ENCODE results near the gene UVRAG.

The UVRAG gene

DNA sequence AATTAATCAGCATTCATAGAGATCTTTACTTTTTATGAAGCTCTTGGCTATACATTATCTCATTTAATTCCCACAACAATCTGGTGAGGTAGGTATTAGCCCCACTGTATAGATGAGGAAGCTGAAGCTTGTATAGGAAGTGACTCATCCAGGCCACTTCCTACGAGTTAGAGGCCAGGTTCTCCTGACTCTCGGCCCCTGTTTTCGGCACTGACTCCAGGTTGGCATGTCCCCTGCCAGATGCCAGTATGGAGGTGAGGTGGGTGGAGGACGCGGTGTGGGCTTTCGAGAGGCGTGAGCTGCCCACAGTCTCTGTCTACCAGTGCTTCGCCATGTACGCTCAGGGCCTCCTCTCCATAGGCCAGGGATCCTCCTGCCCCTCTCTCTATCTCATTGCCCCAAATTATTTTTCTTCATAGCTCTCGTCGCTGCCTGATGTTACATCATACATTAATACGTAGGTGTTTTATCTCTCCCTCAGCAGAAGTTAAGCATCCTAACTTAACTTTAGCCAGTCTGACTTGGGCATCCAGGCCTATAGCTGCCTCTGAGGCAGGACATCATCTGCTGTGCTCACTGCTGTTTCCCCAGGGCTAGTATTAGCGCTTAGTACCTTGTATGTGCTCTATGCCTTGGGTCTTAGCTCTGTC is 37.4 kb upstream of the UVRAG start:
- in situ Hi-C loops (cut with MboI; ENCODE audit: low sequenced_read_pairs, unreplicated experiment): no loop called here
- DNase-seq (ENCODE audit: low spot score): no peak
- TF ChIP-seq, protein P1, sequence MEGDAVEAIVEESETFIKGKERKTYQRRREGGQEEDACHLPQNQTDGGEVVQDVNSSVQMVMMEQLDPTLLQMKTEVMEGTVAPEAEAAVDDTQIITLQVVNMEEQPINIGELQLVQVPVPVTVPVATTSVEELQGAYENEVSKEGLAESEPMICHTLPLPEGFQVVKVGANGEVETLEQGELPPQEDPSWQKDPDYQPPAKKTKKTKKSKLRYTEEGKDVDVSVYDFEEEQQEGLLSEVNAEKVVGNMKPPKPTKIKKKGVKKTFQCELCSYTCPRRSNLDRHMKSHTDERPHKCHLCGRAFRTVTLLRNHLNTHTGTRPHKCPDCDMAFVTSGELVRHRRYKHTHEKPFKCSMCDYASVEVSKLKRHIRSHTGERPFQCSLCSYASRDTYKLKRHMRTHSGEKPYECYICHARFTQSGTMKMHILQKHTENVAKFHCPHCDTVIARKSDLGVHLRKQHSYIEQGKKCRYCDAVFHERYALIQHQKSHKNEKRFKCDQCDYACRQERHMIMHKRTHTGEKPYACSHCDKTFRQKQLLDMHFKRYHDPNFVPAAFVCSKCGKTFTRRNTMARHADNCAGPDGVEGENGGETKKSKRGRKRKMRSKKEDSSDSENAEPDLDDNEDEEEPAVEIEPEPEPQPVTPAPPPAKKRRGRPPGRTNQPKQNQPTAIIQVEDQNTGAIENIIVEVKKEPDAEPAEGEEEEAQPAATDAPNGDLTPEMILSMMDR (IDR thresholded peaks at IDR 0.05; ENCODE audit: borderline replicate concordance, control extremely low read depth, extremely low read depth, insufficient read depth, missing control alignments): no peak

DNA sequence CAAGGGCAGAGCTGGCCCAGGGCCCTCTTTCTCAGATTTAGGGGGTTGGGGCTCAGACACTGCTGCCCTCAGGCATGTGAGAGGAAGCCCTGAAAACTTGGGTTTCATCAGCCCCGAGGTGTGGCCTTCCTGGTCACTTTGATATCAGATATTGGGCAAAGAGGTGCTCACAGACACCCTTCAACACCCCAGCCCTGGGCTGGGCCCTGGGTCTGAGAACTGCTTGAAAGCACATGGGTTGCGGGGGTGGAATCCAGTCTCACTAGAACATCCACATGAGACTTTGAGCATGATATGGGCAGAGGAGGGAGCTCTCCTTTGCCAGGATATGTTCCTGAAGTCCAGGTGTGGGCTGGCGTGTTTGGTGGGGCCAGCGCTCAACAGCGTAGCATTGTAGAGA is 36.0 kb upstream of the UVRAG start:
- no peak for DNase-seq (ENCODE audit: low spot score)
- TF ChIP-seq, protein P1 (IDR thresholded peaks at IDR 0.05; ENCODE audit: borderline replicate concordance, control extremely low read depth, extremely low read depth, insufficient read depth, missing control alignments): no peak
- in situ Hi-C loops (cut with MboI; ENCODE audit: low sequenced_read_pairs, unreplicated experiment): no loop called here

DNA sequence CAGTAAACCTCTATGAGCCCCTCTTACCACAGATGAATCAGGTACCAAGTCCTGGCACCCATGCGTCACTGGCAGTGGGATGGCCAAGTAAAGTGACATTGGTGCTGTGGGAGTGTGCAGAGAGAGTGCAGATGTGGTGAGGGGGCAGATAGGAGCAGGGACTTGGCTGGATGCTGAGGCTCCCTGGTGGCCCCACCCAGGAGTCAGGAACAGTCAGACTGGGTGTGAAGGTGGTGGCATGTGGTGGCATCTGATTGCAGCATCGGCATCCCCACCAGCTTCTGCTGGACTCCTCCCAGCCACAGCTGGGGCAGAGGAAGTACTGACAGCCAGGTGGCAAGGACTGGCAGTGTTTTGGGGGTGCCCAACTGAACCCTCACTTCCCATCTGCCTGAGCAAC is 35.0 kb upstream of the UVRAG start:
- TF ChIP-seq, protein P1 (IDR thresholded peaks at IDR 0.05; ENCODE audit: borderline replicate concordance, control extremely low read depth, extremely low read depth, insufficient read depth, missing control alignments): no peak
- in situ Hi-C loops (cut with MboI; ENCODE audit: low sequenced_read_pairs, unreplicated experiment): no loop called here
- DNase-seq (ENCODE audit: low spot score): no peak

DNA sequence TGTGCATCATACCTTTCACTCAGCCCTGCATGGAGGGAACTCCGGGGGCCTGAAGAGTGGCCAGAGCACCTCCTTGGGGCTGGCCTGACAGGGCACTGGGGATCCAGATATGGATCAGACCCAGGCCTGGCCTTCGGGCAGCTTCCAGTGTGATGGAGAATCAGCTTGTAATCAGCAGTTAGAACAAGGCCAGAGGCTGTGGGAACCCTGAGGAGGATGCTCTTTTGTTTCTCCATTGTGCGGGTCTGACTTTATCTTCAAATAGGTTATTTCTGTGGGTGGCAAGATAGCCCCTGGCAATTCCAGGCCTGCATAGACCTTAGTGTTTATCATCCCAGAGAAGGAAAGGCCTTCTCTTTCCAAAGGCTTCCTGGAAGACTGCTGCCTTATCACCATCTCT is 34.1 kb upstream of the UVRAG start:
- DNase-seq (ENCODE audit: low spot score): no peak
- in situ Hi-C loops (cut with MboI; ENCODE audit: low sequenced_read_pairs, unreplicated experiment): no loop called here
- TF ChIP-seq, protein P1 (IDR thresholded peaks at IDR 0.05; ENCODE audit: borderline replicate concordance, control extremely low read depth, extremely low read depth, insufficient read depth, missing control alignments): no peak

DNA sequence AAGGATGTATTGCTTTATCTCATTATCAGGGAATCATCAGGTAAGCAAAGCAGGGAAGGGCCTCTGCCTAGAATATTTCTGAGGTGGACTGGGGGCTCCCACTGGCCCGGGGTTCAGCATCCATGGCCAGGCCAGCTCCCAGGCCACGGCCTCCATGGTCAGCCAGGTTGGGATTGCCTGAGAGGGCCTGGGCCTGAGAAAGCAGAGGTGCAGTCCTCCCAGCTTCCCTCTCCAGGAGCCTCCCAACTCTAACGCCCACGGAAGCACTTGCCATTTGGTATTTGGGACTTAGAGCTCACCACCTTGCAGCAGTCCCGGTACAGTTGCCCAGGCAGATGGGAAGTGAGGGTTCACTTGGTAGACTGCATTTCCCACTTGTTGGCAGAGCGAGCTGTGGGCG is 33.7 kb upstream of the UVRAG start:
- DNase-seq (ENCODE audit: low spot score): no peak
- in situ Hi-C loops (cut with MboI; ENCODE audit: low sequenced_read_pairs, unreplicated experiment): no loop called here
- TF ChIP-seq, protein P1 (IDR thresholded peaks at IDR 0.05; ENCODE audit: borderline replicate concordance, control extremely low read depth, extremely low read depth, insufficient read depth, missing control alignments): no peak

DNA sequence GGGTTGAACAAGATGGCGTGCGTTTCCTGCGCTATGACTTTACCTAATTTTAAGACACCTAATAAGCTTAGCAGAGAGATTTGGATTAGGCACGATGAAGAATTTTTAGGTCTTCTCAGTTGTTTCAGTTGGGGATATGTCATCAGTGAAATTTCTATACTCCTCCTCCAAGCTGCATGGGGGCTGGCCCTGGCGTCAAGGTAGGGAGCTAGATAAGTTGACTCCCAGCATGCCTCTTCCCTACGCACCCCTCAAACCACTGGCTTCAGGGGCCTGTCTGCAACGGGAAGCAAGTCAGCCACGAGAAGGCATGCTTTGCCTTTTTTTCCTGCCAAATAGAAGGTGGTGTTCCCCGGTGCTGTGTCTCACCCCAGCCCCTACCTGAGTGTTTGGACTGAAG is 33.2 kb upstream of the UVRAG start:
- no peak for DNase-seq (ENCODE audit: low spot score)
- TF ChIP-seq, protein P1 (IDR thresholded peaks at IDR 0.05; ENCODE audit: borderline replicate concordance, control extremely low read depth, extremely low read depth, insufficient read depth, missing control alignments): no peak
- in situ Hi-C loops (cut with MboI; ENCODE audit: low sequenced_read_pairs, unreplicated experiment): no loop called here
